Gastrocnemius medialis (tissue), 4 donors: ENCODE measurements around the gene CACNA1A. TPM values are rescaled to one million over a fixed set of nuclear protein-coding genes. Genes with fewer than 3 reads are reported as not detected.

ENCODE experiments used
- ATAC-seq, 2 donors: fragments of 150-250 bp; one replicate each; pipeline ENCODE4 v1.9.1; 2016
- DNase-seq, 2 donors: peaks; one replicate each; pipeline ENCODE4 v3.0.0-alpha.2; 2019
- H3K27ac ChIP-seq, 4 donors: fragments of 200-600 bp; sonication (generic); 1 replicate in 1 of 4; 2 replicates in 3 of 4; pipeline ENCODE4 v1.5.1; 2016 to 2018; ENCODE audit warnings: mild to moderate bottlenecking in 2 of 4, moderate library complexity in 1 of 4
- H3K27me3 ChIP-seq, 3 donors: fragments of 200-600 bp; sonication (generic) in 2 of 3; 1 replicate in 1 of 3; 2 replicates in 2 of 3; pipeline versions ENCODE4 v1.5.1 to v1.6.0; 2016 to 2019; ENCODE audit warnings: mild to moderate bottlenecking in 1 of 3, moderate library complexity in 1 of 3
- H3K36me3 ChIP-seq, 2 donors: fragments of 200-600 bp; sonication (generic) in 1 of 2; one replicate each; pipeline ENCODE4 v1.5.1; 2017 to 2018
- H3K4me1 ChIP-seq, 2 donors: fragments of 200-600 bp; sonication (generic) in 1 of 2; one replicate each; pipeline ENCODE4 v1.5.1; 2016 to 2017; ENCODE audit warnings: mild to moderate bottlenecking in 2 of 2
- H3K4me3 ChIP-seq, 4 donors: fragments of 200-600 bp; sonication (generic) in 3 of 4; 1 replicate in 1 of 4; 2 replicates in 3 of 4; pipeline ENCODE4 v1.5.1; 2016 to 2019; ENCODE audit warnings: mild to moderate bottlenecking in 2 of 4
- H3K9me3 ChIP-seq, 3 donors: fragments of 200-600 bp; sonication (generic) in 2 of 3; 1 replicate in 1 of 3; 2 replicates in 2 of 3; pipeline ENCODE4 v1.5.1; 2016 to 2019
- CTCF ChIP-seq, 5 experiments: fragments of 450-650 bp in 3 of 5; fragments of 200-600 bp in 2 of 5; sonication (generic) in 2 of 5; IDR thresholded peaks in 4 of 5; conservative IDR thresholded peaks in 1 of 5; 1 replicate in 4 of 5; 2 replicates in 1 of 5; pipeline ENCODE4 v1.5.1; 2016 to 2019; ENCODE audit warnings: antibody characterized with exemption in 5 of 5, mild to moderate bottlenecking in 3 of 5, moderate library complexity in 3 of 5
- POLR2A ChIP-seq, 2 donors: fragments of 450-650 bp; IDR thresholded peaks; one replicate each; pipeline ENCODE4 v1.6.1; 2017; ENCODE audit warnings: antibody characterized with exemption in 2 of 2, mild to moderate bottlenecking in 2 of 2, moderate library complexity in 2 of 2
- in situ Hi-C, 4 donors: fragments of 200-750 bp; cut with MboI; loops; one replicate each; pipeline versions ENCODE4 v1.15.0 to v1.8.0; 2017; ENCODE audit warnings: low sequenced_read_pairs in 4 of 4
- intact Hi-C: fragments of 100-400 bp; cut with DNase I; formaldehyde crosslinking; loops from one replicate; pipeline ENCODE4 v1.15.1; 2023; ENCODE audit warnings: low total_unique reads
- total RNA-seq, 4 donors: library from RNA; depleted of rRNA; stranded (reverse); fragments of >200 nt; gene quantifications; one replicate each; pipeline versions ENCODE4 v1.1.0 to v1.2.3, GENCODE V29; 2016

Gene CACNA1A
- total RNA-seq, 4 donors from 2014 or later = 0.15 to 0.51 (median 0.33) TPM; not detected in 1

DNA sequence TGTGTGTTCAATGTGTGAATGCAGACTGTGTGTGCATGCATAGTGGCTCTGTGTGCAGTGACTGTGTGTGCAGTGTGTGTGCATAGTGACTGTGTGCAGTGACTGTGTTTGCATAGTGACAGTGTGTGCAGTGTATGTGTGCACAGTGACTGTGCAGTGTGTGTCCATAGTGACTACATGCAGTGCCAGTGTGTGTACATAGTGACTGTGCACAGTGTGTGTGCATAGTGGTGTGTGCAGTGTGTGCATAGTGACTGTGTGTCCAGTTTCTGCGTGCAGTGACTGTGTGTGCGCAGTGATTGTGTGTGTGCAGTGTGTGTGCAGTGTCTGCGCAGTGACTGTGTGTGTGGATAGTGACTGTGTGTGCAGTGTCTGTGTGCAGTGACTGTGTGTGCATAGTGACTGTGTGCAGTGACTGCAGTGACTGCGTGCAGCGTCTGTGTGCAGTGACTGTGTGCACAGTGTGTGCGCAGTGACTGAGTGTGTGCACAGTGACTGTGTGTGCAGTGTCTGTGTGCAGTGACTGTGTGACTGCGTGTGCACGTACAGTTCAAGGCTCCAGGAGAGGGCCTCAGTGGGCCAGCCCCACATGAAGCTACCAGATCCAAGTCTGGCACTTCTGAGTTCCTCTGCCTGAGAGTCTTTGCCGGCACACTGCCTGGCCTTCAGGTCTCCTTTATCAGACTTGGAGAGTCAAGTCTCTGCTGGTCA lies 265.8 kb downstream of the CACNA1A start:
- in situ Hi-C loops = no loop called here
- ATAC-seq = no peak

DNA sequence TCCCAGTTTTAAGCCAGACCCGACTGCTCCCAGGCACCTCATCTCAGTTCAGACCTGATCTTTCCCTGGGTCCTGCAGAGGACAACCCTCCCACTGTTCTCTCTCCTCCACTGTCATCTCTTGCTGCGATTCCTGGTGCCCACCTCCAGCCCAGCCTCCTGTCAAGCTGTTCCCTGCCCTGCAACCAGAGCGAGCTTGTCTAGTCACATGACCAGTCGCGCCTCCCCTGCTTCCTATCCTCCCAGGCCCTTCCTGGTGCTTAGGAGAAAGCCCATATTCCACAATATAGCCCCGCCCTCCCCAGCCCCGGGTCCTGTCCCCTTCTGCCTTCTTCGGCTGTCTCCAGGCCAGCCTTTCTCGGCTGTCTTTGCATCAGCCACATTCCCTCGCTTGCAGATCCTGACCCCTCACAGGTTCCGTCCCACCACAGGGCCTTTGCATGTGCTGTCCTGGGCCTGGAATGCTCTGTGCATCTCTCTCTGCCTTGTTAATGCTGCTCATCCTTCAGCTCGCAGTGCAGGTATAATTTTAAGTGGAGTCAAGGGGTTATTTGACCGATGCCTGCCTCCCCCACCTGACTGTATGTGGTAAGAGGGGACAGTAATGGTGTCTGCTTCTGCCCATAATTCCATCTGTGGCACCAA lies 267.3 kb downstream of the CACNA1A start:
- H3K36me3 ChIP-seq = no peaks in the 10 kb centered on the region
- ATAC-seq = no peak
- intact Hi-C loops = no loop called here
- H3K4me3 ChIP-seq = no peak overlapping the region
- DNase-seq = no peak
- no peaks in the 10 kb centered on the region for H3K9me3 ChIP-seq
- in situ Hi-C loops = no loop called here
- H3K27me3 ChIP-seq = no peaks in the 10 kb centered on the region
- TF ChIP-seq POLR2A (IDR thresholded peaks at IDR 0.05) (no peak), CTCF (IDR thresholded peaks at IDR 0.05 in 4 of 5, conservative IDR thresholded peaks at IDR 0.05 in 1 of 5) (no peak)
- no peaks in the 10 kb centered on the region for H3K4me1 ChIP-seq
- H3K27ac ChIP-seq = no peak overlapping the region

More for the DNA sequence above, 265.8 kb downstream of the CACNA1A start:
- Histone ChIP-seq H3K36me3 (no peaks in the 10 kb centered on the region), H3K27me3 (no peaks in the 10 kb centered on the region), H3K4me3 (no peak overlapping the region), H3K9me3 (no peaks in the 10 kb centered on the region), H3K27ac (no peak overlapping the region), H3K4me1 (no peaks in the 10 kb centered on the region)
- DNase-seq = no peak
- TF ChIP-seq POLR2A (IDR thresholded peaks at IDR 0.05) (no peak), CTCF (IDR thresholded peaks at IDR 0.05 in 4 of 5, conservative IDR thresholded peaks at IDR 0.05 in 1 of 5) (no peak)
- intact Hi-C loops = no loop called here

DNA sequence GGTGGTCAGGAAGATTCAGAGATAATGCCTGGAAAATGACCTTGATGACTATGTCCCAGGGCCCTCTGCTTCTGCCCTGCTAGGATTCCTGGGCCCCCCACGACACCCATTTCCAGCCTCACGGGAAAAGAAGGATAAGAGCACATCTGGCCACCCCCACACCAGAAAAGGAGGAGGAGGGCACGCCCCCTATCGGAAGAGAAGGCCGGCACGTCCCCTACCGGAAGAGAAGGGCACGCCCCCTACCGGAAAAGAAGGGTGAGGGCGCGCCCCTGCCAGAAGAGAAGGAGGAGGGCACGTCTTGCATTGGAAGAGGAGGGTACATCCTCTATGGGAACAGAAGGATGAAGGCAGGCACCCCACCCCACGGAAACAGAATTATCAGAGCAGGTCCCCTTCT lies 271.8 kb downstream of the CACNA1A start:
- TF ChIP-seq CTCF (IDR thresholded peaks at IDR 0.05 in 4 of 5, conservative IDR thresholded peaks at IDR 0.05 in 1 of 5) (peak in 1 of 5 experiments; percentile 24), POLR2A (IDR thresholded peaks at IDR 0.05) (no peak)
- no peaks in the 10 kb centered on the region for H3K27me3 ChIP-seq
- H3K4me3 ChIP-seq = no peak overlapping the region
- in situ Hi-C loops = no loop called here
- ATAC-seq (no peak), DNase-seq (no peak)
- intact Hi-C loops = no loop called here
- no peaks in the 10 kb centered on the region for H3K9me3 ChIP-seq
- H3K27ac ChIP-seq = no peak overlapping the region
- no peaks in the 10 kb centered on the region for H3K4me1 ChIP-seq
- H3K36me3 ChIP-seq = no peaks in the 10 kb centered on the region

GRCh38 chr19:13231663-13232062 lies 274.6 kb downstream of the CACNA1A start:
- Histone ChIP-seq H3K4me1 (no peaks in the 10 kb centered on the region), H3K36me3 (no peaks in the 10 kb centered on the region), H3K27ac (no peak overlapping the region), H3K27me3 (peaks cover 0 to 3% (median 2%) of the 10 kb centered on the region in 3 donors), H3K9me3 (no peaks in the 10 kb centered on the region), H3K4me3 (no peak overlapping the region)
- ATAC-seq (no peak), DNase-seq (no peak)
- intact Hi-C loops (no loop called here), in situ Hi-C loops (no loop called here)
- TF ChIP-seq CTCF (IDR thresholded peaks at IDR 0.05 in 4 of 5, conservative IDR thresholded peaks at IDR 0.05 in 1 of 5) = no peak
- no peak for TF ChIP-seq POLR2A (IDR thresholded peaks at IDR 0.05)
